Measurements from ENCODE around the gene SPATA3.

DNA sequence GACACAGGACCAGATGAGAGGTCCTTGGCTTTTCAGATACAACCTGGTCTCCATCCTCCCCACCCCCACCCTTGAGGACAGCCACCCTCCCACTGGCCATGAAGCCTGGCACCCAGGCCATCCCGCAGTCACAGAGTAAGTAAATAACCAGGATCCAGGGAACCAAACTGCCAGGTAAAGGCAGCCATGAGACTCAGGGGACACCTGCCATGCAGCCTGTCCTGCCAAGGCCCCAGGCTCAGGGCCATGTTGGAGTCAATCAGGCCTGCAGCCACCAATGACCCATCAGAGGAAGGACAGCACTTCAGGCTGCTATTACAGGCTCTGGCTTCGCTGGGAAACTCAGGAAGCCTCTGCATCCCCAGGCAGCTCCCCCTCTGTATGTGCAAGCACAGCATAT is 15.6 kb downstream of the SPATA3 start:
- TF ChIP-seq, protein P1, sequence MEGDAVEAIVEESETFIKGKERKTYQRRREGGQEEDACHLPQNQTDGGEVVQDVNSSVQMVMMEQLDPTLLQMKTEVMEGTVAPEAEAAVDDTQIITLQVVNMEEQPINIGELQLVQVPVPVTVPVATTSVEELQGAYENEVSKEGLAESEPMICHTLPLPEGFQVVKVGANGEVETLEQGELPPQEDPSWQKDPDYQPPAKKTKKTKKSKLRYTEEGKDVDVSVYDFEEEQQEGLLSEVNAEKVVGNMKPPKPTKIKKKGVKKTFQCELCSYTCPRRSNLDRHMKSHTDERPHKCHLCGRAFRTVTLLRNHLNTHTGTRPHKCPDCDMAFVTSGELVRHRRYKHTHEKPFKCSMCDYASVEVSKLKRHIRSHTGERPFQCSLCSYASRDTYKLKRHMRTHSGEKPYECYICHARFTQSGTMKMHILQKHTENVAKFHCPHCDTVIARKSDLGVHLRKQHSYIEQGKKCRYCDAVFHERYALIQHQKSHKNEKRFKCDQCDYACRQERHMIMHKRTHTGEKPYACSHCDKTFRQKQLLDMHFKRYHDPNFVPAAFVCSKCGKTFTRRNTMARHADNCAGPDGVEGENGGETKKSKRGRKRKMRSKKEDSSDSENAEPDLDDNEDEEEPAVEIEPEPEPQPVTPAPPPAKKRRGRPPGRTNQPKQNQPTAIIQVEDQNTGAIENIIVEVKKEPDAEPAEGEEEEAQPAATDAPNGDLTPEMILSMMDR (IDR thresholded peaks at IDR 0.05; ENCODE audit: insufficient read depth, low read length, poor library complexity, severe bottlenecking): no peak
- no peak for TF ChIP-seq EZH2phosphoT487 (conservative IDR thresholded peaks at IDR 0.05; ENCODE audit: low read length)

Measured in SU-DHL-6 (cell line).